Dedifferentiated amniotic fluid mesenchymal stem cell (primary cell): Measurements from ENCODE around the gene S100A3.

Source experiments
- DNase-seq: peaks from one replicate; pipeline ENCODE4 v3.0.0-alpha.2; 2016; ENCODE audit errors: extremely low spot score

S100A3 gene

DNA sequence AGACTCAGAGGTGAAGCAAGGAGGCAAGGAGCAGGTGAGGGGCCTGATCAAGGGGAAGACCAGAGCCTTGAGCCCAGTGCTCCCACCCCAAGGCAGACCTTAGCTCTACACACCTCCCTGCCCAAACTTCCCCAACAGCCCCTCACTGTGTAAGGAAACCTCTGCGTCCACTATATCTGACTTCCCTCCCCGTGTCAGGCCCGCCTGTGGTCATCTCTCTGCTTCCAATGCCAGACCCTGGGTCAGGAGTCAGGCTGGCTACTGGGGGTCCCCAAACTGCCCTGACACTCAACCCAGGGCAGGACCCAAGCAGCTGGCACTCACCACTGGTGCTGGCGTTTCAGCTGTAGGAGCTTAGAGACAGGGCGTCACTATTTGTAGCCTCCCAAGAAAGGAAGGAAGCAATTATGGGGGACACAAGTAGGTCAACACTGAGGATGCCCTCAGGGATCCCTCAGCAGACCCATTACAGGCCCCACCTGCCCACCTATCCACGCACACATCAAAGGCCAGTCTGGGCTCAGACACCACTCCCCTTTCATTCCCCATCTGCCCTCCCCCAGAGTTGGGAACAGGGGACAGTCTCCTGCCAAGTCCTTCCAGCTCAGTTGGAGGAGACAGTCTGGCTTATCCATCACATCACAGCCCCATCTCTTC, 811 bp upstream of the S100A3 start:
- DNase-seq, result no peak

DNA sequence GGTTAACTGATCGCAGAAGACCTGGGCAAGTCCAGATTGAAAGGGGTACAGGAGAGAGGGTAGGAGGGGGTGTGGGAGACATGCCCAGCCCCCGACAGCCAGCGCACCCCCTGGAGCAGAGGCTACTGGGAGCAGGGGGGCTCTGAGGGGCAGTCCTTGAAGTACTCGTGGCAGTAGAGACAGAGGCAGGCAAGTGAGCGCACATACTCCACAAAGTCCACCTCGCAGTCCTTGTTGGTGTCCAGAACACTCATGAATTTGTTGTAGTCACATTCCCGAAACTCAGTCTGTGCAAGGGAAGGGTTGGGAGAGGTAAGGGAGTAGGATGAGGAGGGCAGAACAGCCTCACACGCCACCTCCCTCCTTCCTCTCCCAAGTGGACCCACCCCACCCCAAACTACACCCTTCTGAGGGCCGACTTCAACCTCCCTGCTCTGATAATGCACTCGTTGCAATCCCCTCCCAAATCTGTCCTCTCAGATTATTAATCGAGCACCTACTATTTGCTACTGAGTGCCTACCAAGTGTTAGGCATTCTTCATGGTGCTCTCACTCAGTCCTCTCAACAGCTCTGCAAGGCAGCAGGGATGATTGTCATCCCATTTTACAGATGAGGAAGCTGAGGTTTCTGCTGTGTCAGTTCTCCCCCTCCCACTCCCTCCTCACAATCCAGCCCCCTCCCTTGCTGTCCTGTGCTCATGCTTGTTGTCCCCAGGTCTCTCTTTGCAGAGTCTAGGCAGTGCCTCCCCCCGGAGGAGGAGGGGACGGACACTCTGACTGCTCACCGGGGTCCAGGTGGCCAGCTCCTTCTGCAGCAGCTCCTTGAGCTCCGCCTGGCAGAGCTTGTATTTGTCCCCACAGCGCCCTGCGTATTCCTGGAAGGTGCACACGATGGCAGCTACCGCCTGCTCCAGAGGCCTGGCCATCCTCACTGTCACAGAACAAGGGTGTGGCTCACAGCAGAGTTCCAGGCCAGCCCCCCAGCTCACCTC, 1.2 kb downstream of the S100A3 start:
- no peak for DNase-seq

GRCh38 chr1:153546796-153547559, 2.1 kb downstream of the S100A3 start:
- no peak for DNase-seq

GRCh38 chr1:153546371-153546770, 2.7 kb downstream of the S100A3 start:
- DNase-seq, result no peak

GRCh38 chr1:153545067-153546055, 3.7 kb downstream of the S100A3 start, which contains the start of gene S100A4:
Gene S100A4, minus strand, starts transcription at chr1:153545806. Its CDS starts 1,012 bp downstream, at chr1:153544794.
- DNase-seq, result peak; percentile 97

DNA sequence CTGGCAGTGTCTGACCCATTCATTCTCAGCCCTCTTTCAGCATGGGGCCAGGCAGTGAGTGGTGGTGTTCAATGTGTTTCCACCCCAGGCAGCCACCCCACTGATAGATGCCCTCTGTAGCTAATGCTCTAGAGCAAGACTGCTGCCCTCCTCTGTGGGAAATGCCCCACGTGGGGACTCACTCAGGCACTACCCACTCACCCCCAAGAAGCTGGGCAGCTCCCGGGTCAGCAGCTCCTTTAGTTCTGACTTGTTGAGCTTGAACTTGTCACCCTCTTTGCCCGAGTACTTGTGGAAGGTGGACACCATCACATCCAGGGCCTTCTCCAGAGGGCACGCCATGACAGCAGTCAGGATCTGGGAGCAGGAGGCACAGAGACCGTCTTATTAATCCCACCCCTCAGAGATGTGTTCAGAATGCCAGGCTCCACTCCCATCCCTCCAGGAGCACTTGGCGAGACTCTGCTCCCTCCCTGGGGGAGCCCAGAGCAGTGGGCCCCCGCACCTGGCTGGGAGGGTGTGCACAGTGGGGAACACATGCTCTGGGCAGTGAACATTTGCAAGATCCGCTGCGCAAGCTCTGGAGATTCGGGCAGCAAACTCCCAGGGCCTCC, 4.5 kb downstream of the S100A3 start:
- DNase-seq, result no peak

DNA sequence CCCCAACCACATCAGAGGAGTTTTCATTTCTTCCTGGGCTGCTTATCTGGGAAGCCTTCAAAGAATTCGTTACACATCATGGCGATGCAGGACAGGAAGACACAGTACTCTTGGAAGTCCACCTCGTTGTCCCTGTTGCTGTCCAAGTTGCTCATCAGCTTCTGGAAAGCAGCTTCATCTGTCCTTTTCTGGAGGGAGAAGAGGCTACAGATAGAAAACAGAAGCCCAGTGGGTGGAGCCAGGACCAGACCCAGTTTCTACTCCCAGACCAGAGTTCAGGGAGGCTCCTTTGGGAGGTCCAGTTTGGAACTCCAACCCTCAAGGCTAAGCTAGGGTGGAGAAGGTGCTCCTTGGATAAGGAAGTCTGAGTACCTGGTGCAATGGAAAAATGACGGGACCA, 5.3 kb downstream of the S100A3 start:
- DNase-seq, result no peak

GRCh38 chr1:153542956-153543711, 5.9 kb downstream of the S100A3 start:
- DNase-seq, result no peak

GRCh38 chr1:153541641-153542590, 7.1 kb downstream of the S100A3 start:
- DNase-seq, result no peak

GRCh38 chr1:153540394-153541361, 8.4 kb downstream of the S100A3 start, which contains the start of gene S100A5:
Gene S100A5, minus strand, starts transcription at chr1:153540934. Its CDS starts 743 bp downstream, at chr1:153540191.
- DNase-seq, result peak; percentile 54

DNA sequence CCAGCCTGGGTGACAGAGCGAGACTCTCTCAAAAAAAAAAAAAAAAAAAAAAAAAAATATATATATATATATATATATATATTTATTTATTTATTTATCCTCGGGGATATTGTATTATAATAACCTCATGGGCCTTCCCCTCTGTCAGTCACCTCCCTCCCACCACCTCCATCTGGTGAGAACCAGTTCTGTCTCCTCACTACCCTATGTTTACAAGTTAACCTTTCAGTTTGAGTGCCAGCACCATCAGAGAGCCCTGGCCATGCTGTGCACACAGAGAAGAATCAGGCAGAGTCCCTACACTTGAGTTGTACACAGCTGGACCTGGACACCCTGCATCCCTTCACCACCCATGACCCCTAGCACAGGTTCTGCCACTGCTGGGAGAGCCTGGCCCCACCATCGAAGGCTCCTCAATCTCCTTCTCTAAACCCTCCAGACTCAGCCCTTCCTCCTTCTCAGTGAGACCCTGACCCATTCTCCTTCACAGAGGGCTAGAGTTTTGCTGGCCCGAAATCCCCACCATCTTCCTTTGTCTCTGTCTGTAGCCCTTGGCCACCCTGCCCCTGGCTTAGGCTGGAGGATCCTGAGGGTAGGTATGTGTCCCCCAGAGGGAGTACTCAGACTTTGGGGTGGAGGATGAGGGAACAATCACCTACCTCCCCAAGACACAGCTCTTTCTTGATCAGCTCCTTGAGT, 9.5 kb downstream of the S100A3 start:
- DNase-seq, result no peak

DNA sequence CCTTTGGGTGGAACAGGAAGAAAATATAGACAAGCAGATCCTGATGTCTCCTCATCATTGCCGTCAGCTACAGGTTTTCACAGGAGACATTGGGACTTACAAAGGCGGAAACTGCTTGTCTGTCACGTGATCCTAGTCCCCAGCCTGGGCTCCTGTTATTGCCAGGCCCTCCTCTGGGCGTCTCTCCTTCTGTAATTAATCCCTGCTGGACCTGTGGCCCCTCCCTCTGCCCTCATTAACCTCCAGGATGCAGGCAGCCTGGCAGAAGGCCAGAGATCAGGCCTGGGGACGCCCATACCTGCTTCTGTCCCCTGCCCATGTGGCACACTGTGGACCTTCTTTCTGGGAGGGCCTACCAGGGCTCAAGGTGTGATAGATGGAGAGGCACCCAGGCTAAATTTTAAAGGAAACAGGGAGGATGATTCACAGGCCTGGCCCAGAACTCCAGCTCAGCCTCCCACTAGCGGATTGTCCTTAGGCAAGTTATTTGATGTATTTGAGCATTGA, 10.7 kb downstream of the S100A3 start:
- DNase-seq, result no peak

DNA sequence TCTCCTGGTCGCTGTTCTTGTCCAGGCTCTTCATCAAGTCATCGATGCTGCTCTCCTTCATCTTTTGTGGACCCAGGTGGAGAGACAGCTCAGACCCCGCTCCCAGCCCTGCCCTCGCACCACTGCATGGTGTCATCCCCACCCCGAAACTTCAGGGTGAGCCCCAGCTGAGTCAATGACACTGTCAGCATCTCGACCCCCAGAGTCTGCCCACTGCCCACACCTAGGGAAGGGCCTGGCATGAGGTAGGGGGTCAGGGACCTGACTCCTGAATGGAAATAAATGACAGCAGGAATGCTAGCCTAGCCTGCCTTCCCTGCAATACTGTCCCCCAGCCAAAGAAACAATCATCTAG, 11.7 kb downstream of the S100A3 start:
- DNase-seq, result no peak

GRCh38 chr1:153536671-153537375, 12.2 kb downstream of the S100A3 start:
- DNase-seq, result no peak

DNA sequence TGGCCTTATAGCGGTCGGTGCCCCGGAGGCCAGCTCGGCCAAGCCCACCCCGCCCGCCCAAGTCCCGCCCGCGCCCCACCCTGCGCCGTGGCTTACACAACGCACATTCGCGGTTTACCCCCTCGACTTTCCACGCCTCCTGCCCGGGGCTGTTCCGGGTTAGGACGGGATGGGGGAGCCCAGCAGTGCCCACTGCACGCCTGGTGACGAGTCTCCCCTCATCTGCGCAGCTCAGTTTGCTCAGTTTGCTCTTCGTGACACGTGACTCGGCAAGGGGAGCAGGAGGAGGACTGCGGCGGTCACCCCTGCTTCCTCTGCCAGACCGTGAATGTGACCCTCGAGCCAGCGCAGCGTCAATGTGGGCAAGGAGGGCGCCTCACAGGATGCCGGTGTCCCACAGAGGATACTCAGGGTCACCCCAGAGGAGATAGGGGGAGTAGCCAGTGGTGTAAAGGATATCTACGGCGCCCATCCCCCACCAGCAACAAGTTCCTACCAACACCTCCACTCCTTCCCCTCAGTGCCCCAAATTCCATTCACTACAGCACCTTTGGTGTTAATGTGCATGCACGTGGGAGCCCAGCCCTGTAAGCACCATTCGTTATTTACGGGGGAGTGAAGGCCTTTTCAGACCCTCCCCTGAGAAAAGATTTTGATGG, 12.9 kb downstream of the S100A3 start:
- DNase-seq, result peak; percentile 85
